ENCODE data around the gene DDX25.

Gene DDX25

GRCh38 chr11:125938418-125938817, 34.1 kb downstream of the DDX25 start:
- Histone ChIP-seq H3F3A (ENCODE audit: control insufficient read depth, insufficient read depth) (no peaks in the 10 kb centered on the region), H3K4me3 (ENCODE audit: low read length) (no peak overlapping the region)

DNA sequence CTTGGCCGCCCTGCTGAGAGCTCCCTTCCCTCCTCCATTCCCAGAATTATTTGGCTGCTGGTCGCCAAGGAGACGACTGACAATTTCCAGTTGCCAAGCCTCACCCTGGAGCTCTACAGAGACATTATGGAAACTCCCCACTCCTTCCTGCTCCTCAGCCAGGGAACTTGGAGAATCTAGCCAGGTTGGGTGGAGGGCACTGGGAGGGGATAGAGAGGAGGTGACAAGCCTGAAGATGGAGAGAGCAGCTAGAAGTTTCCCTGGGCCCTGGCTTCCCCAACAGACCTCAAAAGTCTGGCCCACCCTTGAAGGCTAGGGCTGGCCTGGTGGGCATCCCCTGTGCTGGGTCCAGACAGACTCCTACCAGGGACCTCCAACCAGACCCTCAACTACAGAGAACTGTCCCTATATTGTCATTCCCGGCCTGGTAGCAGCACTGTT, 34.8 kb downstream of the DDX25 start:
- no peaks in the 10 kb centered on the region for H3K79me2 ChIP-seq (ENCODE audit: control insufficient read depth, low read length)
- peaks cover 4% of the 10 kb centered on the region; the same call in 1 of the 2 replicates for H3K27me3 ChIP-seq (ENCODE audit: control insufficient read depth, low read length)
- no peaks in the 10 kb centered on the region for H3K9me2 ChIP-seq (replicated peaks; ENCODE audit: control insufficient read depth, low read length)
- no peak overlapping the region for H3K4me2 ChIP-seq (ENCODE audit: low read length)
- no peak overlapping the region for H3K27ac ChIP-seq (ENCODE audit: low read depth, low read length)
- H3K9me3 ChIP-seq (ENCODE audit: control insufficient read depth, insufficient read depth, low read length) = no peaks in the 10 kb centered on the region
- H3K4me1 ChIP-seq (ENCODE audit: control insufficient read depth, low read length) = peaks cover 2% of the 10 kb centered on the region; the same call in 1 of the 2 replicates
- no peaks in the 10 kb centered on the region for H3K36me3 ChIP-seq (ENCODE audit: control insufficient read depth, low read length)
- H3F3A ChIP-seq (ENCODE audit: control insufficient read depth, insufficient read depth) = no peaks in the 10 kb centered on the region
- H4K20me1 ChIP-seq (ENCODE audit: control insufficient read depth, insufficient read depth, low read depth, low read length) = no peaks in the 10 kb centered on the region
- no peak overlapping the region for H3K4me3 ChIP-seq (ENCODE audit: low read length)
- TF ChIP-seq, protein P1, sequence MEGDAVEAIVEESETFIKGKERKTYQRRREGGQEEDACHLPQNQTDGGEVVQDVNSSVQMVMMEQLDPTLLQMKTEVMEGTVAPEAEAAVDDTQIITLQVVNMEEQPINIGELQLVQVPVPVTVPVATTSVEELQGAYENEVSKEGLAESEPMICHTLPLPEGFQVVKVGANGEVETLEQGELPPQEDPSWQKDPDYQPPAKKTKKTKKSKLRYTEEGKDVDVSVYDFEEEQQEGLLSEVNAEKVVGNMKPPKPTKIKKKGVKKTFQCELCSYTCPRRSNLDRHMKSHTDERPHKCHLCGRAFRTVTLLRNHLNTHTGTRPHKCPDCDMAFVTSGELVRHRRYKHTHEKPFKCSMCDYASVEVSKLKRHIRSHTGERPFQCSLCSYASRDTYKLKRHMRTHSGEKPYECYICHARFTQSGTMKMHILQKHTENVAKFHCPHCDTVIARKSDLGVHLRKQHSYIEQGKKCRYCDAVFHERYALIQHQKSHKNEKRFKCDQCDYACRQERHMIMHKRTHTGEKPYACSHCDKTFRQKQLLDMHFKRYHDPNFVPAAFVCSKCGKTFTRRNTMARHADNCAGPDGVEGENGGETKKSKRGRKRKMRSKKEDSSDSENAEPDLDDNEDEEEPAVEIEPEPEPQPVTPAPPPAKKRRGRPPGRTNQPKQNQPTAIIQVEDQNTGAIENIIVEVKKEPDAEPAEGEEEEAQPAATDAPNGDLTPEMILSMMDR (IDR thresholded peaks at IDR 0.05; ENCODE audit: low read depth, low read length, poor library complexity, severe bottlenecking) = no peak
- TF ChIP-seq EZH2phosphoT487 (IDR thresholded peaks at IDR 0.05; ENCODE audit: borderline replicate concordance, low read length) = no peak

More at GRCh38 chr11:125938418-125938817, 34.1 kb downstream of the DDX25 start:
- TF ChIP-seq, protein P1 (IDR thresholded peaks at IDR 0.05; ENCODE audit: low read depth, low read length, poor library complexity, severe bottlenecking) = no peak
- TF ChIP-seq EZH2phosphoT487 (IDR thresholded peaks at IDR 0.05; ENCODE audit: borderline replicate concordance, low read length) = no peak
- Histone ChIP-seq H3K9me3 (ENCODE audit: control insufficient read depth, insufficient read depth, low read length) (no peaks in the 10 kb centered on the region), H3K79me2 (ENCODE audit: control insufficient read depth, low read length) (no peaks in the 10 kb centered on the region), H3K27me3 (ENCODE audit: control insufficient read depth, low read length) (peaks cover 7% of the 10 kb centered on the region), H3K9me2 (replicated peaks; ENCODE audit: control insufficient read depth, low read length) (no peaks in the 10 kb centered on the region), H3K36me3 (ENCODE audit: control insufficient read depth, low read length) (no peaks in the 10 kb centered on the region), H3K4me2 (ENCODE audit: low read length) (no peak overlapping the region), H3K27ac (ENCODE audit: low read depth, low read length) (no peak overlapping the region), H3K4me1 (ENCODE audit: control insufficient read depth, low read length) (peaks cover 2% of the 10 kb centered on the region; the same call in 1 of the 2 replicates), H4K20me1 (ENCODE audit: control insufficient read depth, insufficient read depth, low read depth, low read length) (no peaks in the 10 kb centered on the region)

DNA sequence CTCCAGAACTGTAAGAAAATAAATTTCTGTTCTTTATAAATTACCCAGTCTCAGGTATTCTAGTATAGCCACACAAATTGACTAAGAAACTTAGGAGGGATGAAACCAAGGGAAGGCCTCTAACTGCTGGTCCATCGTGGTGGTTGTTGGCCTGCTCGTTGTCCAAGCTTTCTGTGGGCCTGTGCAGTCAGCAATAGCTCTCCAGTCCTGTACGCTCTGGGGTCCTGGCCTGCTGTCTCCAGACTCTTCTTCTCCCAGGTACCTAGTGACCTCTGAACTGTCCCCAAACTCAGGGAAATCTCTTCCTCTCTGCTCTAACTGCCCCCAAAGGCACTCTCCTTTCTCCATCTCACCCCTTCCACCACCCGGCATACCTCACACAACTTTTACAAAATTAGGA, 35.8 kb downstream of the DDX25 start:
- H3K9me3 ChIP-seq (ENCODE audit: control insufficient read depth, insufficient read depth, low read length) = no peaks in the 10 kb centered on the region
- H3K36me3 ChIP-seq (ENCODE audit: control insufficient read depth, low read length) = no peaks in the 10 kb centered on the region
- peaks cover under 1% of the 10 kb centered on the region; the same call in 1 of the 2 replicates for H3K27me3 ChIP-seq (ENCODE audit: control insufficient read depth, low read length)
- H3K4me3 ChIP-seq (ENCODE audit: low read length) = no peak overlapping the region
- no peak overlapping the region for H3K4me2 ChIP-seq (ENCODE audit: low read length)
- H3F3A ChIP-seq (ENCODE audit: control insufficient read depth, insufficient read depth) = no peaks in the 10 kb centered on the region
- peaks cover 2% of the 10 kb centered on the region; the same call in 1 of the 2 replicates for H3K4me1 ChIP-seq (ENCODE audit: control insufficient read depth, low read length)
- no peak overlapping the region for H3K27ac ChIP-seq (ENCODE audit: low read depth, low read length)
- H3K79me2 ChIP-seq (ENCODE audit: control insufficient read depth, low read length) = no peaks in the 10 kb centered on the region
- TF ChIP-seq EZH2phosphoT487 (IDR thresholded peaks at IDR 0.05; ENCODE audit: borderline replicate concordance, low read length) = no peak
- TF ChIP-seq, protein P1 (IDR thresholded peaks at IDR 0.05; ENCODE audit: low read depth, low read length, poor library complexity, severe bottlenecking) = no peak
- no peaks in the 10 kb centered on the region for H4K20me1 ChIP-seq (ENCODE audit: control insufficient read depth, insufficient read depth, low read depth, low read length)
- H3K9me2 ChIP-seq (replicated peaks; ENCODE audit: control insufficient read depth, low read length) = no peaks in the 10 kb centered on the region
